GM19324 (cell line): ENCODE measurements around the gene DYNC1H1.

Source experiments
- ATAC-seq: cut with Tn5 transposase; IDR thresholded peaks from one replicate; pipeline ENCODE4 v1.9.1; 2021; ENCODE audit warnings: mild to moderate bottlenecking, moderate library complexity; ENCODE audit not compliant: unreplicated experiment, low FRiP score

Gene DYNC1H1

GRCh38 chr14:102028733-102029132 is 64.4 kb downstream of the DYNC1H1 start:
- no peak for ATAC-seq

- no peak for ATAC-seq
Measured at GRCh38 chr14:102029956-102030355, 65.6 kb downstream of the DYNC1H1 start.

DNA sequence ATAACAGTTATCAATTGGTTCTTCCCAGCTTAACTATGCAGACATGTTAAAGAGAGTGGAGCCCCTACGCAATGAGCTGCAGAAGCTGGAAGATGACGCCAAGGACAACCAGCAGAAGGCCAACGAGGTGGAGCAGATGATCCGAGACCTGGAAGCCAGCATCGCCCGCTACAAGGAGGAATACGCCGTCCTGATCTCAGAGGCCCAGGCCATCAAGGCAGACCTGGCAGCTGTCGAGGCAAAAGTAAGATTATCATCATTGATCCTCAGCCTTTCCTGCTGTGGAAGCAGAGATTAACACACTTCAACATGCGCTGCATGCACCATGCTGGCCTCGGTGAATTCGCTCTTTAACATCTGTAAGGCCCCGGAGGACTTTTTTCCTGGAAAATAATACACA is 68.9 kb downstream of the DYNC1H1 start:
- ATAC-seq = no peak

GRCh38 chr14:102034301-102034700 is 69.9 kb downstream of the DYNC1H1 start:
- no peak for ATAC-seq

- no peak for ATAC-seq
Measured at GRCh38 chr14:102035914-102036313, 71.5 kb downstream of the DYNC1H1 start.

- no peak for ATAC-seq
Measured at GRCh38 chr14:102037686-102038085, 73.3 kb downstream of the DYNC1H1 start.

- ATAC-seq = no peak
Measured at GRCh38 chr14:102039157-102039556, 74.8 kb downstream of the DYNC1H1 start.

GRCh38 chr14:102040153-102040552 is 75.8 kb downstream of the DYNC1H1 start:
- no peak for ATAC-seq

DNA sequence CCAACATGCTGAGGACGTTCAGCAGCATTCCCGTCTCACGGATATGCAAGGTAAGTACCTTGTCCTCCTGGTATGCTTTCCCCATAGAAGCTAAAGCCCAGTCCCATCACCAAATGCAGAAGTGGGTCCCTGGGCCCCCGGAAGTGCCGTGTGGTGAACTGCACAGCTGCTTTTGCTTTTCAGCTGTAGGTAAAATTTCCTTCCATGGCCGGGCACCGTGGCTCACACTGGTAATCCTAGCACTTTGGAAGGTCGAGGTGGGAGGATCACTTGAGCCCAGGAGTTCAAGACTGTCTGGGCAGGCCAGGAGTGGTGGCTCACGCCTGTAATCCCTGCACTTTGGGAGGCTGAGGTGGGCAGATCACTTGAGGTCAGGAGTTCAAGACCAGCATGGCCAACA is 78.3 kb downstream of the DYNC1H1 start:
- ATAC-seq = no peak

GRCh38 chr14:102043251-102044025 is 79.1 kb downstream of the DYNC1H1 start:
- ATAC-seq = no peak

- no peak for ATAC-seq
Measured at GRCh38 chr14:102044566-102044965, 80.2 kb downstream of the DYNC1H1 start.

DNA sequence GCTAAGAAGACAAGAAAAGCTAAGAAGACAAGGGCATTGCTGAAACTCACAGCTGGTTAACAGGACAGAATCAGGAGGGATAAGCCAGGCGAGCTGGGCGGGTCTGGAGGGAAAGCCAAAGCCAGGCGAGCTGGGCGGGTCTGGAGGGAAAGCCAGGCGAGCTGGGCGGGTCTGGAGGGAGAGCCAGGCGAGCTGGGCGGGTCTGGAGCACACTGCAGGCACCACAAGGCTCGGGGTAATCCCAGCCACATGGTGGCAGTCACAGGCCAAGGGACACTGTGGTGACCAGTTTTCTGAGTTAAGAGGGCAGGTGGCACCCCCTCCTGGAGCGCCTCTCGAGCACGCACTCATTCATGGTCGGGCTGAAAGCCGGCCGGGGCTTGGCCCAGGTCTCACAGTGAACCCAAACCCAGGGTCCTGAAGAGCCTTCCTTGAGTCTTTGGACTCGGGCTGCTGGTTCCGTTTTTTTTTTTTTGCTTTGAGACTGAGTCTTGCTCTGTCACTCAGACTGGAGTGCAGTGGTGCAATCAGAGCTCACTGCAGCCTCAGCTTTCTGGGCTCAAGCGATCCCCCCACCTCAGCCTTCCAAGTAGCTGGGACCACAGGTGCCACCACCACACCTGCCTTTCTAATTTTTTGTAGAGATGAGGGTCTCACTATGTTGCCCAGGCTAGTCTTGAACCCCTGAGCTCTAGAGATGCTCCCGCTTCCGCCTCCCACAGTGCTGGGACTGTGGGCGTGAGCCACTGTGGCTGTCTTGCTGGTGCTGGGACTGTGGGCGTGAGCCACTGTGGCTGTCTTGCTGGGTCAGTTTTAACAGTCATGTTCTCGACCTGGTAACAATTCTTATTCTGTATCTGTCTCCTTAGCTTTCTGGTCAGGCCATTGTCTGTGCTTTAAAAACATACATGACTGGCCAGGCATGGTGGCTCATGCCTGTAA is 82.2 kb downstream of the DYNC1H1 start:
- no peak for ATAC-seq

GRCh38 chr14:102047808-102048540 is 83.6 kb downstream of the DYNC1H1 start:
- no peak for ATAC-seq

DNA sequence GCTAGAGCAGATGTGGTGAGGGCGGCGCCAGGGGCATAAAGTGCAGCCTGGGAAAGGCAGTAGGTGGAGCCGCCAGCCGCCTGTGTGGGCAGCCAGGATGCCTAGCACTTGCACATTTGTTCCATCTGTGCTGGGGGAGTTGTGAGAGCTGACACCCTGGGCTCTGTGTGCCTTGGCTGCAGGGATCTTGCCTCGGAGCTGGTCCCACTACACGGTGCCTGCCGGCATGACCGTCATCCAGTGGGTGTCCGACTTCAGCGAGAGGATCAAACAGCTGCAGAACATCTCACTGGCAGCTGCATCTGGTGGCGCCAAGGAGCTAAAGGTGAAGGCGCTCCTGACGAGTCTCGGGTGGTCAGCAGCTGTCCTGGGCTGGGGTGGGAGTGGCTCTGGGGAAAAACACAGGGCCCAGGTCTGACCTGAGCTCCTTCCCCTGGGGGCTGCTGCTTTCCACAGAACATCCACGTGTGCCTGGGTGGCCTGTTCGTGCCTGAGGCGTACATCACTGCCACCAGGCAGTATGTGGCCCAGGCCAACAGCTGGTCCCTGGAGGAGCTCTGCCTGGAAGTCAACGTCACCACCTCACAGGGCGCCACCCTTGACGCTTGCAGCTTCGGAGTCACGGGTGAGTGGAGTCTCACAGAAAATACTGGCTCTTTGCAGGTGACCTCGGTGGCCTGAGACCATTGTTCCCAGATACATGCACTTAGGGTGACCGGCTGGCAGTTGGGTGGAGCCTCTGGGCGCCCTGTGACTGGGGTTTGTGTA is 85.1 kb downstream of the DYNC1H1 start:
- ATAC-seq = no peak

DNA sequence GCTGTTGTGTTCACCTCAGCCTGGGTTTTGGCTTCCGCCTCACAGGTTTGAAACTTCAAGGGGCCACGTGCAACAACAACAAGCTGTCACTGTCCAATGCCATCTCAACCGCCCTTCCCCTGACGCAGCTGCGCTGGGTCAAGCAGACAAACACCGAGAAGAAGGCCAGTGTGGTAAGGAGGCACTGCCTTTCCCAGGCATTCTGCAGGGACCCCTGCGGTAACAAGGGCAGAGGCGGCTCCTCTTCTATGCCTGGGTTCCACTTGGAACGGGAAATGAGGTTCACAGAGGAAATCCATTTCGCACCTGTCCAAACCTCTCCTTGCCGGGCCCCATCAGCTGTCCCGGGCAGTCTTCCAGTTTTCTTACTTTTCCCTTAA is 85.6 kb downstream of the DYNC1H1 start:
- no peak for ATAC-seq

- ATAC-seq = no peak
Measured at GRCh38 chr14:102050625-102051024, 86.3 kb downstream of the DYNC1H1 start.

DNA sequence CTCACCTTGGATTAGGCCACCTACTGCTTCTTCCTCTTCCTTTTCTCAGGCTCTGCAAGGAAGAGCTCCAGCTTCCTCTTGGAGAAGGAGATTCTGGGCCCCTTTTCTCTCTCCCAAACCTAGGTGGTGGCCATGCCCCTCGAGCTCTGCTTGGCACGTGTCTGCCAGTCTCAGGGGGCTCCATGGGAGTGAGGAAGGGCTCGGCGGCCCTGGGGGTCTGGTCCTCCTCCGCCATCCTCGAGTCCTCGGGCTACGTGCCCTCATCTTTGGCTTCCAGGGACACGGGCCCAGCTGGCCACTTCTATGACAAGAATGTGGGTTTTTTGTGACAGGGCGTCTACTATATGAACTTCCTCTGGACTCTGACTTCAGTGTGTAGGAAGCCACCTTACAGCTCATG is 88.1 kb downstream of the DYNC1H1 start:
- ATAC-seq = no peak

GRCh38 chr14:102055181-102055901 is 91.0 kb downstream of the DYNC1H1 start:
- ATAC-seq = no peak

DNA sequence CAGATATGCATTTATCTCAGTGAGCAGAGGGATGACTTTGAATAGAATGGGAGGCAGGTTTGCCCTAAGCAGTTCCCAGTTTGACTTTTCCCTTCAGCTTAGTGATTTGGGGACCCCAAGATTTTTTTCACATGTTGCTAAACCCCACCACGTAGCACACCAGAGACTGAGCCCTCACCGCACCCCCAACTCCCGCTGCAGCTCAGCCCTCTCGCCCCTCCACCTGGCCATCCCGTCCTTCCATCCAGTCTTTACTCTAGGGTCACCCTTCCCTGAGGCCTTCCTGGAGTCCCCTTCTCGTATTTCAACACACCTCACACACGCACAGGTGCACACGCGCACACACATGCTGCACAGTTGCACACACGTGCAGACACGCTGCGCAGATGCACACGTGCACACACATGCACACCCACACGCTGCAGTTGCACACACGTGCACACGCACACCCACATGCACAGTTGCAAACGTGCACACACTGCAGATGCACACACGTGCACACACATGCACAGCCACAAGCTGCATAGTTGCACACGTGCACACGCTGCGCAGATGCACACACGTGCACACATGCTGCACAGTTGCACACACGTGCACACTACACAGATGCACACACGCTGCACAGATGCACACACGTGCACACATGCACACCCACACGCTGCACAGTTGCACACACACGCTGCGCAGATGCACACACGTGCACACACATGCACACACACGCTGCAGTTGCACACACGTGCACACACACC is 92.5 kb downstream of the DYNC1H1 start:
- no peak for ATAC-seq
